K562 (cell line): ENCODE results near the gene NPAP1. TPM values are rescaled to one million over a fixed set of nuclear protein-coding genes. Genes with fewer than 3 reads are reported as not detected.

Source experiments
- ATAC-seq: fragments of 200-7000 bp; cut with Tn5 transposase; 3 replicates; pipeline ENCODE4 v1.9.1; 2020; ENCODE audit warnings: moderate library complexity
- BruUV-seq: library from RNA; stranded (reverse); fragments of 400-500 nt; replicated peaks from 2 replicates; lab custom pipeline; 2021; lab: Mats Ljungman, UMichigan
- CTCF ChIA-PET: fragments of 300-600 bp; formaldehyde crosslinking; extraction: SDS; loops from one replicate; lab custom pipeline; 2021; ENCODE audit warnings: low intra/inter-chr PET ratio; lab: Yijun Ruan, JAX
- POLR2A ChIA-PET: fragments of 300-600, 350-650 bp; sonication (Branson Sonifier 250); formaldehyde crosslinking; extraction: SDS; loops from one replicate; lab custom pipeline; 2021; ENCODE audit warnings: antibody characterized with exemption, inconsistent platforms; lab: Yijun Ruan, JAX
- DNase-seq, 4 experiments: peaks; one replicate each; pipeline versions ENCODE4 v3.0.0 to v3.0.0-alpha.2; 2011 to 2018; ENCODE audit warnings: low spot score in 3 of 4, mixed read lengths in 3 of 4; ENCODE audit errors: extremely low read depth in 1 of 4
- FAIRE-seq: peaks from 2 replicates; lab custom pipeline; 2011; peaks lifted over from hg19 to GRCh38; lab: Jason Lieb, UNC
- H2AFZ ChIP-seq: 2 replicates; pipeline ENCODE4 v1.6.0; 2011; ENCODE audit warnings: low read depth, low read length, control low read depth, inconsistent platforms
- H3K27ac ChIP-seq: fragments of 200-600 bp; 3 replicates; pipeline ENCODE4 v1.8.0; 2011; ENCODE audit warnings: low read depth, mild to moderate bottlenecking, control low read depth, inconsistent platforms, low read length, moderate library complexity, mixed read lengths; ENCODE audit errors: extremely low read depth
- H3K27me3 ChIP-seq, 2 experiments: fragments of 300-600 bp in 1 of 2; 2 replicates in 1 of 2; 3 replicates in 1 of 2; pipeline versions ENCODE4 v1.6.0 to v1.8.0; 2011; ENCODE audit warnings: inconsistent platforms in 2 of 2, low read length in 2 of 2, mild to moderate bottlenecking in 1 of 2, mixed read lengths in 1 of 2, moderate library complexity in 1 of 2; ENCODE audit not compliant: control insufficient read depth in 2 of 2, insufficient read depth in 2 of 2
- H3K36me3 ChIP-seq: fragments of 300-600 bp; 3 replicates; pipeline ENCODE4 v1.8.0; 2011; ENCODE audit warnings: mild to moderate bottlenecking, low read length, inconsistent platforms; ENCODE audit not compliant: control insufficient read depth, insufficient read depth
- H3K4me1 ChIP-seq, 2 experiments: fragments of 200-600 bp in 1 of 2; replicated peaks in 1 of 2; 2 replicates in 1 of 2; 3 replicates in 1 of 2; pipeline versions ENCODE4 v1.5.1 to v1.8.0; 2011; ENCODE audit warnings: inconsistent platforms in 2 of 2, low read length in 2 of 2, mild to moderate bottlenecking in 1 of 2, mixed read lengths in 1 of 2, moderate library complexity in 1 of 2; ENCODE audit not compliant: control insufficient read depth in 2 of 2, insufficient read depth in 2 of 2
- H3K4me2 ChIP-seq: 2 replicates; pipeline ENCODE4 v1.6.1; 2011; ENCODE audit warnings: low read length, control low read depth, inconsistent platforms, mixed read lengths; ENCODE audit not compliant: insufficient read depth
- H3K4me3 ChIP-seq: fragments of 200-600 bp; sonication (generic), shearing (Covaris generic); 2 replicates; pipeline ENCODE4 v1.5.1; 2016; ENCODE audit warnings: control low read depth, inconsistent platforms
- H3K79me2 ChIP-seq: fragments of 200-600 bp; 3 replicates; pipeline ENCODE4 v1.8.0; 2011; ENCODE audit warnings: low read length, inconsistent platforms; ENCODE audit not compliant: control insufficient read depth, insufficient read depth
- H3K9ac ChIP-seq, 2 experiments: 2 replicates each; pipeline versions ENCODE4 v1.6.0 to v1.6.1; 2011; ENCODE audit warnings: low read depth in 2 of 2, low read length in 2 of 2, control low read depth in 1 of 2, inconsistent platforms in 1 of 2, mild to moderate bottlenecking in 1 of 2, mixed read lengths in 1 of 2; ENCODE audit not compliant: insufficient read depth in 1 of 2
- H3K9me1 ChIP-seq: one replicate; pipeline ENCODE4 v1.6.0; 2011; ENCODE audit warnings: inconsistent platforms, mild to moderate bottlenecking, low read length, moderate library complexity; ENCODE audit not compliant: control insufficient read depth, insufficient read depth
- H3K9me3 ChIP-seq: replicated peaks from 2 replicates; pipeline ENCODE4 v1.5.1; 2011; ENCODE audit warnings: low read depth, low read length, inconsistent platforms; ENCODE audit not compliant: control insufficient read depth, insufficient read depth
- H4K20me1 ChIP-seq: replicated peaks from 2 replicates; pipeline ENCODE4 v1.6.1; 2011; ENCODE audit warnings: low read length, inconsistent platforms, mixed read lengths; ENCODE audit not compliant: control insufficient read depth, insufficient read depth
- ATF3 ChIP-seq, 2 experiments: fragments of 450-650 bp in 1 of 2; sonication (generic) in 1 of 2; formaldehyde crosslinking in 1 of 2; IDR thresholded peaks in 1 of 2; conservative IDR thresholded peaks in 1 of 2; 2 replicates each; pipeline versions ENCODE4 v1.6.1 to v1.8.1; 2016 to 2023; ENCODE audit warnings: mild to moderate bottlenecking in 2 of 2, moderate library complexity in 2 of 2, inconsistent platforms in 1 of 2, missing genetic modification reagents in 1 of 2
- ATF7 ChIP-seq: fragments of 450-650 bp; IDR thresholded peaks from 2 replicates; pipeline ENCODE4 v1.7.1; 2014; ENCODE audit warnings: mild to moderate bottlenecking, moderate library complexity
- CHD1 ChIP-seq: fragments of 200-600 bp; sonication (generic); IDR thresholded peaks from one replicate; pipeline ENCODE4 v1.6.1; 2012; ENCODE audit warnings: mild to moderate bottlenecking, moderate library complexity, low read length, inconsistent platforms
- FOXP1 ChIP-seq: sonication (generic); formaldehyde crosslinking; IDR thresholded peaks from 2 replicates; pipeline ENCODE4 v1.8.0; 2022; ENCODE audit warnings: mild to moderate bottlenecking, missing genetic modification reagents
- FOXP4 ChIP-seq: sonication (generic); formaldehyde crosslinking; IDR thresholded peaks from 2 replicates; pipeline ENCODE4 v1.8.0; 2022; ENCODE audit warnings: mild to moderate bottlenecking, missing genetic modification reagents, borderline replicate concordance
- ILK ChIP-seq: fragments of 450-650 bp; IDR thresholded peaks from 2 replicates; pipeline ENCODE4 v1.6.1; 2016; ENCODE audit warnings: missing genetic modification characterization, low read depth, mild to moderate bottlenecking, missing compliant biosample characterization, moderate library complexity, borderline replicate concordance
- KLF16 ChIP-seq: IDR thresholded peaks from 2 replicates; pipeline ENCODE4 v1.6.1; 2016; ENCODE audit warnings: antibody characterized with exemption
- MXI1 ChIP-seq: IDR thresholded peaks from 2 replicates; pipeline ENCODE4 v1.6.1; 2011; ENCODE audit warnings: low read depth, mild to moderate bottlenecking, improper control_type of control experiment, low read length
- NFIC ChIP-seq: fragments of 450-650 bp; IDR thresholded peaks from 2 replicates; pipeline ENCODE4 v1.6.1; 2017; ENCODE audit warnings: mild to moderate bottlenecking, inconsistent platforms
- SMARCB1 ChIP-seq: IDR thresholded peaks from 2 replicates; pipeline ENCODE4 v1.6.1; 2011; ENCODE audit warnings: improper control_type of control experiment, low read depth; ENCODE audit not compliant: insufficient read length
- TBL1XR1 ChIP-seq, 2 experiments: IDR thresholded peaks; 2 replicates each; pipeline ENCODE4 v1.6.1; 2012; ENCODE audit warnings: improper control_type of control experiment in 2 of 2, low read length in 2 of 2, mild to moderate bottlenecking in 1 of 2
- ZNF644 ChIP-seq: fragments of 200-800 bp; sonication (Bioruptor generic); IDR thresholded peaks from 2 replicates; pipeline ENCODE4 v1.6.1; 2016; ENCODE audit warnings: low read depth, missing genetic modification characterization, missing compliant biosample characterization
- WGBS: fragments of 100-300 bp; shearing (Covaris generic); methylation state at CpG from one replicate; pipeline ENCODE4 v1.1.6; 2016; ENCODE audit warnings: low coverage, mixed read lengths; ENCODE audit not compliant: insufficient coverage; ENCODE audit errors: missing lambda C conversion rate; 5-methylcytosine and 5-hydroxymethylcytosine counted together
- in situ Hi-C: fragments of 300-500 bp; cut with MboI; formaldehyde crosslinking; loops from 4 replicates; pipeline ENCODE4 v1.15.0; 2018; ENCODE audit warnings: inconsistent platforms, mixed read lengths
- intact Hi-C: fragments of 100-400 bp; cut with micrococcal nuclease; formaldehyde crosslinking; loops from 2 replicates; pipeline ENCODE4 v1.14.2; 2022
- polyA plus RNA-seq, 8 experiments: library from polyadenylated mRNA; depleted of rRNA in 4 of 8; stranded (reverse) in 5 of 8; unstranded in 3 of 8; fragments of >200 nt; fragmentation: Nextera tagmentation in 2 of 8; fragmentation: Illumina TruSeq in 1 of 8; extraction: Ambion mirVana in 2 of 8; extraction: Trizol in 1 of 8; gene quantifications; 2 replicates each; pipeline versions ENCODE4 v1.2.1 to v1.2.3, GENCODE V29; 2011 to 2014; ENCODE audit warnings: inconsistent platforms in 1 of 8, missing spikeins in 1 of 8
- total RNA-seq, 7 experiments: library from RNA; depleted of rRNA in 6 of 7; stranded (reverse); fragments of >200 nt in 6 of 7; fragmentation: Illumina TruSeq in 2 of 7; extraction: Trizol in 2 of 7; gene quantifications; 2 replicates each; pipeline versions ENCODE4 v1.2.1 to v1.2.3, GENCODE V29; 2011 to 2021; ENCODE audit warnings: low replicate concordance in 1 of 7

Gene NPAP1
- total and polyA plus RNA-seq, 9 of the 15 experiments (the other 6 are each of a cell fraction or from before 2014, with no cell fraction given), result 0.03 TPM; not detected in 8

GRCh38 chr15:24645627-24646026, 29.9 kb upstream of the NPAP1 start:
- no peaks in the 10 kb centered on the region for H3K79me2 ChIP-seq
- no peak for FAIRE-seq
- H3K9me3 ChIP-seq, result no peaks in the 10 kb centered on the region
- intact Hi-C loops, result no loop called here
- no peak for DNase-seq
- H3K9ac ChIP-seq, result no peak overlapping the region
- no peak overlapping the region for H3K4me2 ChIP-seq
- H3K36me3 ChIP-seq, result no peaks in the 10 kb centered on the region
- no peaks in the 10 kb centered on the region for H3K9me1 ChIP-seq
- no peaks in the 10 kb centered on the region for H4K20me1 ChIP-seq
- no peak overlapping the region for H3K27ac ChIP-seq
- WGBS, result 0% methylated on average over 3 of the region's 3 CpGs
- H2AFZ ChIP-seq, result no peak overlapping the region
- POLR2A ChIA-PET, result no interaction called here
- no peaks in the 10 kb centered on the region for H3K27me3 ChIP-seq
- no TSS peak for BruUV-seq
- no peaks in the 10 kb centered on the region for H3K4me1 ChIP-seq
- no peak overlapping the region for H3K4me3 ChIP-seq
- in situ Hi-C loops, result no loop called here
- ATAC-seq, result no peak
- CTCF ChIA-PET, result no interaction called here
- no peak for TF ChIP-seq ATF7
- TF ChIP-seq FOXP4 (CRISPR knock-in tag), result no peak
- no peak for TF ChIP-seq TBL1XR1 (IDR thresholded peaks at IDR 0.05; ENCODE audit: low read length in 2 of 2)
- no peak for TF ChIP-seq ILK (tag)
- TF ChIP-seq ATF3 (IDR thresholded peaks at IDR 0.05), result no peak
- TF ChIP-seq ATF3 (CRISPR knock-in tag; conservative IDR thresholded peaks at IDR 0.05), result no peak
- TF ChIP-seq ZNF644 (tag), result no peak
- no peak for TF ChIP-seq CHD1
- TF ChIP-seq MXI1, result no peak
- TF ChIP-seq KLF16, result no peak
- no peak for TF ChIP-seq SMARCB1
- no peak for TF ChIP-seq NFIC
- no peak for TF ChIP-seq FOXP1 (CRISPR knock-in tag)
